Hepatocyte (in vitro differentiated cells): ENCODE results near the gene CSNK2B. TPM values are rescaled to one million over a fixed set of nuclear protein-coding genes. Genes with fewer than 3 reads are reported as not detected.

Experiments
- DNase-seq: peaks from one replicate; pipeline ENCODE4 v3.0.0-alpha.2; 2016; ENCODE audit warnings: low spot score
- H2AFZ ChIP-seq: fragments of 200-600 bp; sonication (generic); 2 replicates; pipeline ENCODE4 v1.6.0; 2016; ENCODE audit warnings: antibody characterized with exemption, mild to moderate bottlenecking
- H3K27ac ChIP-seq: fragments of 200-600 bp; sonication (generic); 2 replicates; pipeline ENCODE4 v1.5.1; 2016; ENCODE audit warnings: mild to moderate bottlenecking
- H3K27me3 ChIP-seq: fragments of 200-600 bp; sonication (generic); 2 replicates; pipeline ENCODE4 v1.6.1; 2016
- H3K36me3 ChIP-seq: fragments of 200-600 bp; sonication (generic); replicated peaks from 2 replicates; pipeline ENCODE4 v1.5.1; 2016; ENCODE audit warnings: low read depth; ENCODE audit not compliant: insufficient read depth
- H3K4me1 ChIP-seq: fragments of 200-600 bp; sonication (generic); 2 replicates; pipeline ENCODE4 v1.5.1; 2016; ENCODE audit warnings: mild to moderate bottlenecking, moderate library complexity; ENCODE audit not compliant: insufficient read depth
- H3K4me2 ChIP-seq: fragments of 200-600 bp; sonication (generic); 2 replicates; pipeline ENCODE4 v1.6.0; 2016
- H3K4me3 ChIP-seq: fragments of 200-600 bp; sonication (generic); 2 replicates; pipeline ENCODE4 v1.5.1; 2016; ENCODE audit warnings: mild to moderate bottlenecking
- H3K79me2 ChIP-seq: fragments of 200-600 bp; sonication (generic); 2 replicates; pipeline ENCODE4 v1.6.0; 2017; ENCODE audit warnings: mild to moderate bottlenecking
- H3K9me2 ChIP-seq: fragments of 200-600 bp; sonication (generic); replicated peaks from 2 replicates; pipeline ENCODE4 v1.6.0; 2017; ENCODE audit warnings: mild to moderate bottlenecking; ENCODE audit not compliant: insufficient read depth
- H3K9me3 ChIP-seq: fragments of 200-600 bp; sonication (generic); 2 replicates; pipeline ENCODE4 v1.5.1; 2016; ENCODE audit warnings: low read depth, mild to moderate bottlenecking
- H4K20me1 ChIP-seq: fragments of 200-600 bp; sonication (generic); 2 replicates; pipeline ENCODE4 v1.6.0; 2016; ENCODE audit warnings: mild to moderate bottlenecking; ENCODE audit not compliant: insufficient read depth, poor library complexity, severe bottlenecking
- EZH2 ChIP-seq: fragments of 200-600 bp; sonication (generic); IDR thresholded peaks from 2 replicates; pipeline ENCODE4 v1.6.1; 2016; ENCODE audit warnings: antibody characterized with exemption, mild to moderate bottlenecking, borderline replicate concordance
- EZH2phosphoT487 ChIP-seq: fragments of 200-600 bp; sonication (generic); IDR thresholded peaks from one replicate; pipeline ENCODE4 v1.6.1; 2018; ENCODE audit warnings: antibody characterized with exemption, mild to moderate bottlenecking, low read depth, moderate library complexity; ENCODE audit not compliant: unreplicated experiment, severe bottlenecking
- WGBS: methylation state at CpG from one replicate; pipeline ENCODE4 v1.1.6; 2016; ENCODE audit warnings: low lambda C conversion rate; ENCODE audit errors: missing lambda C conversion rate; 5-methylcytosine and 5-hydroxymethylcytosine counted together
- polyA plus RNA-seq: library from polyadenylated mRNA; unstranded; fragments of >200 nt; fragmentation: Nextera tagmentation; extraction: Ambion mirVana; gene quantifications from 2 replicates; pipeline ENCODE4 v1.2.1, GENCODE V29; 2016
- total RNA-seq: library from RNA; depleted of rRNA; stranded (reverse); fragments of >200 nt; gene quantifications from 2 replicates; pipeline ENCODE4 v1.2.3, GENCODE V29; 2014
- TF ChIP-seq, protein P1 (sequence below): fragments of 200-600 bp; sonication (generic); IDR thresholded peaks from 2 replicates; pipeline ENCODE4 v1.5.1; 2016; ENCODE audit warnings: antibody characterized with exemption, mild to moderate bottlenecking; ENCODE audit not compliant: poor library complexity

CSNK2B gene
- total and polyA plus RNA-seq, 2 experiments from 2014 or later: 155 to 181 TPM

DNA sequence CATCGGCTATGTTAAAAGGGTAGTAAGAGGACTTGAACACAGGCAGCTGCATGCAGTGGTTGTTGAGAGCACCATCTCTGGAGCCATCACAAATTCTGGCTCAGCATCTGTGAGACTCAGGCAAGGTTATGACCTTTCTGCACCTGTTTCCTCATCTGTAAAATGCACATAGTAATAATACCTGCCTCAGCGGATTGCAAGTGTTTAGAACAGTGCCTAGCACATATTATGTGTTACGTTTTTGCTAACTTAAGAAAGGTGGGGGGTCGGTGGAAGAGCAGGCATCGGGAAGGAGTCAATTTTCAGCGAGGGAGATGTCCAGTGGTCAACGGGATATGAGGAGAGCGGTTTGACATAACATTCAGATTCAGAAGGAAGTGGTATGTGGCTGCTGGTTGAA lies 12.1 kb downstream of the CSNK2B start:
- peaks cover 5% of the 10 kb centered on the region for H3K4me1 ChIP-seq
- H4K20me1 ChIP-seq: no peaks in the 10 kb centered on the region
- no peaks in the 10 kb centered on the region for H3K9me2 ChIP-seq
- no peak for DNase-seq
- no peak overlapping the region for H3K4me3 ChIP-seq
- H3K4me2 ChIP-seq: no peak overlapping the region
- H3K27ac ChIP-seq: no peak overlapping the region
- H3K9me3 ChIP-seq: no peaks in the 10 kb centered on the region
- no peaks in the 10 kb centered on the region for H3K27me3 ChIP-seq
- WGBS: 78% methylated on average over 8 of the region's 8 CpGs
- no peak overlapping the region for H2AFZ ChIP-seq
- no peaks in the 10 kb centered on the region for H3K79me2 ChIP-seq
- no peaks in the 10 kb centered on the region for H3K36me3 ChIP-seq
- TF ChIP-seq, protein P1, sequence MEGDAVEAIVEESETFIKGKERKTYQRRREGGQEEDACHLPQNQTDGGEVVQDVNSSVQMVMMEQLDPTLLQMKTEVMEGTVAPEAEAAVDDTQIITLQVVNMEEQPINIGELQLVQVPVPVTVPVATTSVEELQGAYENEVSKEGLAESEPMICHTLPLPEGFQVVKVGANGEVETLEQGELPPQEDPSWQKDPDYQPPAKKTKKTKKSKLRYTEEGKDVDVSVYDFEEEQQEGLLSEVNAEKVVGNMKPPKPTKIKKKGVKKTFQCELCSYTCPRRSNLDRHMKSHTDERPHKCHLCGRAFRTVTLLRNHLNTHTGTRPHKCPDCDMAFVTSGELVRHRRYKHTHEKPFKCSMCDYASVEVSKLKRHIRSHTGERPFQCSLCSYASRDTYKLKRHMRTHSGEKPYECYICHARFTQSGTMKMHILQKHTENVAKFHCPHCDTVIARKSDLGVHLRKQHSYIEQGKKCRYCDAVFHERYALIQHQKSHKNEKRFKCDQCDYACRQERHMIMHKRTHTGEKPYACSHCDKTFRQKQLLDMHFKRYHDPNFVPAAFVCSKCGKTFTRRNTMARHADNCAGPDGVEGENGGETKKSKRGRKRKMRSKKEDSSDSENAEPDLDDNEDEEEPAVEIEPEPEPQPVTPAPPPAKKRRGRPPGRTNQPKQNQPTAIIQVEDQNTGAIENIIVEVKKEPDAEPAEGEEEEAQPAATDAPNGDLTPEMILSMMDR: no peak

DNA sequence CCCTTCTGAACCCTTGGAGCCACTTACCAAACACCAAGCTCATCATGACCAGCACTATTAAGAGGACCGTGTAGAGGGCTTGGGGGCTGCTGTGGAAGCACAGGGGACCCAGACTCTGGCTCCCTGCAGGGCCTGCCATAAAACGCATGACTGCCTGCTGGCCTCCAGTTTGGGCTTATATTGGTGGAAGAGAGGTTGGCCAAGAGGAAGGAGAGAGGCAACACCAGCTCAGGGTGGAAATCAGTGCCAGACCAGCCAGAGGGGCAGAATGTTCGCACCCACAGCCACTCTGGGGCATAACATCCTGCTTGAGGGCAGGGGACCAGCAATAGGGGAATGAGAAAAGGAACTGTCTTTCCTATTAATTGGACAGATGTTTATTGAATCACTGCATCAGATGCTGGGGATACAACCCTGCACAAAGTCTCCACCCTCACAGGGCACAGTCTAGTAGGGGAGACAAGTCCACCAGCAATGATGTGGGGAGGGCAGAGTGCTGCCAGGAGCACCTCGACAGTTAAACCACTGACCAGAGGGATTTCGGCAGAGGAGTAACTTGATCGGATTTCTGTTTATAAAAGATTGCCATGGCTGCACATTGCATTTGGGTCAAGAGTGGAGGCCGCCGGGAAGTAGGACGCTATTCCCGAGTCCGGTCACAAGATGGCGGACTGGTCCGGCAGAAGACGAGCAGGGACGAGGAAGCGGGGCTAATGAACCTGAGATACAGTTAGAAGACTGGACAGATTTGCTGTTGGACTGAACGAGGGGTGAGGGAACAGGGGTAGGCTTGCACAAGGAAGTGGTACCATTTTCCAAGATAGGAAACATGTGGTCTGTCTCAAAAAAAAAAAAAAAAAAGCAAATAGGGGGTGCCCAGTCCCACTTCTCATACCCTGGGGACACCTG lies 14.6 kb downstream of the CSNK2B start, which contains the start of gene LY6G5C:
Gene LY6G5C (minus strand): TSS at position 842 of the 909 bp plus-strand sequence. CDS start 694 bp downstream, at position 148.
- peak within 1 kb of the TSS; percentile 83 for H2AFZ ChIP-seq
- H3K36me3 ChIP-seq: no peaks in the 10 kb centered on the region
- H3K9me2 ChIP-seq: no peaks in the 10 kb centered on the region
- H4K20me1 ChIP-seq: no peaks in the 10 kb centered on the region
- no peaks in the 10 kb centered on the region for H3K9me3 ChIP-seq
- peak within 1 kb of the TSS; percentile 84 for H3K27ac ChIP-seq
- peaks cover 5% of the 10 kb centered on the region for H3K4me1 ChIP-seq
- no peaks in the 10 kb centered on the region for H3K79me2 ChIP-seq
- H3K4me3 ChIP-seq: peak within 1 kb of the TSS; percentile 39
- no peak for TF ChIP-seq EZH2
- TF ChIP-seq, protein P1: peak; percentile 92
- no peak for TF ChIP-seq EZH2phosphoT487
- no peaks in the 10 kb centered on the region for H3K27me3 ChIP-seq
- H3K4me2 ChIP-seq: peak within 1 kb of the TSS; percentile 96
- WGBS: 15% methylated on average over 17 of the region's 17 CpGs
- DNase-seq: peak; percentile 89

- H2AFZ ChIP-seq: peak overlapping the region; percentile 83
- TF ChIP-seq, protein P1: peak; percentile 8
- TF ChIP-seq EZH2phosphoT487: no peak
- peak overlapping the region; percentile 39 for H3K4me3 ChIP-seq
- H3K4me2 ChIP-seq: peak overlapping the region; percentile 96
- no peaks in the 10 kb centered on the region for H3K36me3 ChIP-seq
- H3K4me1 ChIP-seq: peaks cover 5% of the 10 kb centered on the region
- WGBS: 2% methylated on average over 34 of the region's 40 CpGs
- H3K9me2 ChIP-seq: no peaks in the 10 kb centered on the region
- no peaks in the 10 kb centered on the region for H4K20me1 ChIP-seq
- peak overlapping the region; percentile 84 for H3K27ac ChIP-seq
- H3K9me3 ChIP-seq: no peaks in the 10 kb centered on the region
- DNase-seq: peak; percentile 68
- no peaks in the 10 kb centered on the region for H3K79me2 ChIP-seq
- no peaks in the 10 kb centered on the region for H3K27me3 ChIP-seq
Measured at GRCh38 chr6:31681135-31681671, 15.3 kb downstream of the CSNK2B start.
